K562 (cell line): ENCODE results near the gene PON1. TPM values are rescaled to one million over a fixed set of nuclear protein-coding genes. Genes with fewer than 3 reads are reported as not detected.
A peak's percentile ranks its signal among the peaks of the same experiment; 100 is the strongest.

Experiments used
- ATAC-seq: fragments of 200-7000 bp; cut with Tn5 transposase; 3 replicates; pipeline ENCODE4 v1.9.1; 2020; ENCODE audit warnings: moderate library complexity
- BruUV-seq: library from RNA; stranded (reverse); fragments of 400-500 nt; replicated peaks from 2 replicates; lab custom pipeline; 2021; lab: Mats Ljungman, UMichigan
- CTCF ChIA-PET: fragments of 300-600 bp; formaldehyde crosslinking; extraction: SDS; loops from one replicate; lab custom pipeline; 2021; ENCODE audit warnings: low intra/inter-chr PET ratio; lab: Yijun Ruan, JAX
- POLR2A ChIA-PET: fragments of 300-600, 350-650 bp; sonication (Branson Sonifier 250); formaldehyde crosslinking; extraction: SDS; loops from one replicate; lab custom pipeline; 2021; ENCODE audit warnings: antibody characterized with exemption, inconsistent platforms; lab: Yijun Ruan, JAX
- DNase-seq, 4 experiments: peaks; one replicate each; pipeline versions ENCODE4 v3.0.0 to v3.0.0-alpha.2; 2011 to 2018; ENCODE audit warnings: low spot score in 3 of 4, mixed read lengths in 3 of 4; ENCODE audit errors: extremely low read depth in 1 of 4
- FAIRE-seq: peaks from 2 replicates; lab custom pipeline; 2011; peaks lifted over from hg19 to GRCh38; lab: Jason Lieb, UNC
- H2AFZ ChIP-seq: 2 replicates; pipeline ENCODE4 v1.6.0; 2011; ENCODE audit warnings: low read depth, low read length, control low read depth, inconsistent platforms
- H3K27ac ChIP-seq: fragments of 200-600 bp; 3 replicates; pipeline ENCODE4 v1.8.0; 2011; ENCODE audit warnings: low read depth, mild to moderate bottlenecking, control low read depth, inconsistent platforms, low read length, moderate library complexity, mixed read lengths; ENCODE audit errors: extremely low read depth
- H3K27me3 ChIP-seq, 2 experiments: fragments of 300-600 bp in 1 of 2; 2 replicates in 1 of 2; 3 replicates in 1 of 2; pipeline versions ENCODE4 v1.6.0 to v1.8.0; 2011; ENCODE audit warnings: inconsistent platforms in 2 of 2, low read length in 2 of 2, mild to moderate bottlenecking in 1 of 2, mixed read lengths in 1 of 2, moderate library complexity in 1 of 2; ENCODE audit not compliant: control insufficient read depth in 2 of 2, insufficient read depth in 2 of 2
- H3K36me3 ChIP-seq: fragments of 300-600 bp; 3 replicates; pipeline ENCODE4 v1.8.0; 2011; ENCODE audit warnings: mild to moderate bottlenecking, low read length, inconsistent platforms; ENCODE audit not compliant: control insufficient read depth, insufficient read depth
- H3K4me1 ChIP-seq, 2 experiments: fragments of 200-600 bp in 1 of 2; replicated peaks in 1 of 2; 2 replicates in 1 of 2; 3 replicates in 1 of 2; pipeline versions ENCODE4 v1.5.1 to v1.8.0; 2011; ENCODE audit warnings: inconsistent platforms in 2 of 2, low read length in 2 of 2, mild to moderate bottlenecking in 1 of 2, mixed read lengths in 1 of 2, moderate library complexity in 1 of 2; ENCODE audit not compliant: control insufficient read depth in 2 of 2, insufficient read depth in 2 of 2
- H3K4me2 ChIP-seq: 2 replicates; pipeline ENCODE4 v1.6.1; 2011; ENCODE audit warnings: low read length, control low read depth, inconsistent platforms, mixed read lengths; ENCODE audit not compliant: insufficient read depth
- H3K4me3 ChIP-seq: fragments of 200-600 bp; sonication (generic), shearing (Covaris generic); 2 replicates; pipeline ENCODE4 v1.5.1; 2016; ENCODE audit warnings: control low read depth, inconsistent platforms
- H3K79me2 ChIP-seq: fragments of 200-600 bp; 3 replicates; pipeline ENCODE4 v1.8.0; 2011; ENCODE audit warnings: low read length, inconsistent platforms; ENCODE audit not compliant: control insufficient read depth, insufficient read depth
- H3K9ac ChIP-seq, 2 experiments: 2 replicates each; pipeline versions ENCODE4 v1.6.0 to v1.6.1; 2011; ENCODE audit warnings: low read depth in 2 of 2, low read length in 2 of 2, control low read depth in 1 of 2, inconsistent platforms in 1 of 2, mild to moderate bottlenecking in 1 of 2, mixed read lengths in 1 of 2; ENCODE audit not compliant: insufficient read depth in 1 of 2
- H3K9me1 ChIP-seq: one replicate; pipeline ENCODE4 v1.6.0; 2011; ENCODE audit warnings: inconsistent platforms, mild to moderate bottlenecking, low read length, moderate library complexity; ENCODE audit not compliant: control insufficient read depth, insufficient read depth
- H3K9me3 ChIP-seq: replicated peaks from 2 replicates; pipeline ENCODE4 v1.5.1; 2011; ENCODE audit warnings: low read depth, low read length, inconsistent platforms; ENCODE audit not compliant: control insufficient read depth, insufficient read depth
- H4K20me1 ChIP-seq: replicated peaks from 2 replicates; pipeline ENCODE4 v1.6.1; 2011; ENCODE audit warnings: low read length, inconsistent platforms, mixed read lengths; ENCODE audit not compliant: control insufficient read depth, insufficient read depth
- CREB1 ChIP-seq, 2 experiments: sonication (generic) in 1 of 2; formaldehyde crosslinking in 1 of 2; IDR thresholded peaks; 2 replicates each; pipeline versions ENCODE4 v1.6.1 to v1.8.0; 2012 to 2022; ENCODE audit warnings: inconsistent platforms in 1 of 2, mild to moderate bottlenecking in 1 of 2, missing genetic modification reagents in 1 of 2, moderate library complexity in 1 of 2
- RBM39 ChIP-seq: fragments of 200-400 bp; formaldehyde crosslinking; optimal IDR thresholded peaks from 2 replicates; pipeline ENCODE3; 2018; ENCODE audit warnings: low read depth, low read length
- TEAD1 ChIP-seq, 2 experiments: fragments of 450-650 bp in 1 of 2; sonication (generic) in 1 of 2; formaldehyde crosslinking; IDR thresholded peaks; 2 replicates each; pipeline versions ENCODE4 v1.4.0 to v1.8.0; 2020 to 2022; ENCODE audit warnings: mild to moderate bottlenecking in 2 of 2, missing genetic modification reagents in 1 of 2
- ZSCAN29 ChIP-seq: fragments of 450-650 bp; IDR thresholded peaks from 2 replicates; pipeline ENCODE4 v1.6.1; 2017
- WGBS: fragments of 100-300 bp; shearing (Covaris generic); methylation state at CpG from one replicate; pipeline ENCODE4 v1.1.6; 2016; ENCODE audit warnings: low coverage, mixed read lengths; ENCODE audit not compliant: insufficient coverage; ENCODE audit errors: missing lambda C conversion rate; 5-methylcytosine and 5-hydroxymethylcytosine counted together
- in situ Hi-C: fragments of 300-500 bp; cut with MboI; formaldehyde crosslinking; loops from 4 replicates; pipeline ENCODE4 v1.15.0; 2018; ENCODE audit warnings: inconsistent platforms, mixed read lengths
- intact Hi-C: fragments of 100-400 bp; cut with micrococcal nuclease; formaldehyde crosslinking; loops from 2 replicates; pipeline ENCODE4 v1.14.2; 2022
- polyA plus RNA-seq, 8 experiments: library from polyadenylated mRNA; depleted of rRNA in 4 of 8; stranded (reverse) in 5 of 8; unstranded in 3 of 8; fragments of >200 nt; fragmentation: Nextera tagmentation in 2 of 8; fragmentation: Illumina TruSeq in 1 of 8; extraction: Ambion mirVana in 2 of 8; extraction: Trizol in 1 of 8; gene quantifications; 2 replicates each; pipeline versions ENCODE4 v1.2.1 to v1.2.3, GENCODE V29; 2011 to 2014; ENCODE audit warnings: inconsistent platforms in 1 of 8, missing spikeins in 1 of 8
- total RNA-seq, 7 experiments: library from RNA; depleted of rRNA in 6 of 7; stranded (reverse); fragments of >200 nt in 6 of 7; fragmentation: Illumina TruSeq in 2 of 7; extraction: Trizol in 2 of 7; gene quantifications; 2 replicates each; pipeline versions ENCODE4 v1.2.1 to v1.2.3, GENCODE V29; 2011 to 2021; ENCODE audit warnings: low replicate concordance in 1 of 7

PON1 gene
- total and polyA plus RNA-seq, 9 of the 15 experiments (the other 6 are each of a cell fraction or from before 2014, with no cell fraction given) = not detected

DNA sequence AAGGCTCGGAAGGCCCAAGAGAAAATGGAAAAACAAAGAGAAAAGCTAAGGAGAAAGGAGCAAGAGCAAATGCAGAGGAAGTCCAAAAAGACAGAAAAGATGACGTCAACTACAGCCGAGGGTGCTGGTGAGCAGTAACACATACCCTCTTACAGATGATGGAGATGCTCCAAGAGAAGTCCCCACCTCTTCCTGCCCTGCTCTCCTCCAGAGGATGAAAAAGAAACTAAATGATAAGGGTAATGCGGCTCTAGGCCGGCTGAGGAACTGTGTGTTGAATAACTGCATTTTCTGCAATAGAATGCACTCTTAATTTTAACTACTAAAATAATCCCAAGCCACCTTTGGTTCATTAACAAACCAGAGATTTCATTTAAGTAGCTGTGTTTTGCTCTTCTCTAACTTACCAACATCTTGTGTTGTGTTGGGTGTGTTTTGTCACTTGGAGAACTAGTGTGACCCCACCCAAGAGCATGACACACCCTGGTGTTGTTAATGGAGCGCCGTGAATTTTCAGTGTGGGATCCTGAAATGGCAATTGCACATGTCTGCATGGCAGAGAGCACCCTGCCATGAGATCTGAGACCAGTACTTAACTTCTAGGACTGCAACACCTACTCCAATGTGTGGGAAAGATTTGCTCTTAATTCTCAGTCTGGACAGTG, 34.0 kb downstream of the PON1 start:
- Histone ChIP-seq H3K4me2 (no peak overlapping the region), H3K9me3 (no peaks in the 10 kb centered on the region), H3K9me1 (no peaks in the 10 kb centered on the region), H3K4me3 (no peak overlapping the region), H3K27me3 (no peaks in the 10 kb centered on the region), H4K20me1 (no peaks in the 10 kb centered on the region), H3K4me1 (no peaks in the 10 kb centered on the region), H2AFZ (no peak overlapping the region), H3K9ac (no peak overlapping the region), H3K36me3 (no peaks in the 10 kb centered on the region), H3K79me2 (no peaks in the 10 kb centered on the region), H3K27ac (no peak overlapping the region)
- FAIRE-seq (no peak), DNase-seq (no peak), ATAC-seq (no peak)
- 0% methylated on average over 7 of the region's 7 CpGs for WGBS
- TF ChIP-seq ZSCAN29 (no peak), TEAD1 (CRISPR knock-in tag; IDR thresholded peaks at IDR 0.05) (no peak)
- no TSS peak for BruUV-seq
- intact Hi-C loops (no loop called here), in situ Hi-C loops (no loop called here)
- CTCF ChIA-PET = no interaction called here
- POLR2A ChIA-PET = no interaction called here

- Histone ChIP-seq H3K4me1 (no peaks in the 10 kb centered on the region), H3K27ac (no peak overlapping the region), H3K27me3 (no peaks in the 10 kb centered on the region), H4K20me1 (no peaks in the 10 kb centered on the region), H3K9me1 (no peaks in the 10 kb centered on the region), H3K9ac (no peak overlapping the region)
- WGBS = 0% methylated on average over 2 of the region's 2 CpGs
- intact Hi-C loops = no loop called here
- FAIRE-seq (no peak), ATAC-seq (no peak)
- POLR2A ChIA-PET = interaction anchor here (0.7 kb wide), 1 partner anchor 1692 kb away, joined by 3 read pairs; no protein-coding TSS in a partner anchor
- BruUV-seq = no TSS peak
- TF ChIP-seq RBM39 = no peak
- TF ChIP-seq CREB1 (IDR thresholded peaks at IDR 0.05) = 0 out of 2 replicates have a peak, but pooled peaks have one; percentile 16
- TF ChIP-seq CREB1 (CRISPR knock-in tag; IDR thresholded peaks at IDR 0.05) = no peak
- TF ChIP-seq, all 486 proteins: peak for 1
- Histone ChIP-seq H3K9me3 (no peaks in the 10 kb centered on the region), H3K79me2 (no peaks in the 10 kb centered on the region), H3K4me2 (no peak overlapping the region), H3K36me3 (no peaks in the 10 kb centered on the region), H3K4me3 (no peak overlapping the region), H2AFZ (no peak overlapping the region)
- no peak for DNase-seq
- CTCF ChIA-PET = no interaction called here
- in situ Hi-C loops = no loop called here
Observed at GRCh38 chr7:95286096-95286495, 38.2 kb downstream of the PON1 start.
